SH-SY5Y (cell line): ENCODE data around the gene MSI2.

Experiments used
- GATA2 ChIP-seq: IDR thresholded peaks from 2 replicates; pipeline ENCODE4 v1.6.1; 2011; ENCODE audit warnings: mild to moderate bottlenecking, low read depth, low read length
- GATA3 ChIP-seq: IDR thresholded peaks from 2 replicates; pipeline ENCODE4 v1.6.1; 2011; ENCODE audit warnings: low read depth, mild to moderate bottlenecking, low read length, moderate library complexity

- TF ChIP-seq GATA2 = no peak
- TF ChIP-seq GATA3 = no peak
These were observed 339.8 kb downstream of the MSI2 start for GRCh38 chr17:57595947-57596695.
